NCI-H446 treated with DMSO at 0.1 percent for 48 hours (cell line): Measurements from ENCODE around the gene C10orf53.

Source experiments
- DNase-seq: peaks from one replicate; lab custom pipeline; 2025; lab: John Stamatoyannopoulos, UW

C10orf53 gene

DNA sequence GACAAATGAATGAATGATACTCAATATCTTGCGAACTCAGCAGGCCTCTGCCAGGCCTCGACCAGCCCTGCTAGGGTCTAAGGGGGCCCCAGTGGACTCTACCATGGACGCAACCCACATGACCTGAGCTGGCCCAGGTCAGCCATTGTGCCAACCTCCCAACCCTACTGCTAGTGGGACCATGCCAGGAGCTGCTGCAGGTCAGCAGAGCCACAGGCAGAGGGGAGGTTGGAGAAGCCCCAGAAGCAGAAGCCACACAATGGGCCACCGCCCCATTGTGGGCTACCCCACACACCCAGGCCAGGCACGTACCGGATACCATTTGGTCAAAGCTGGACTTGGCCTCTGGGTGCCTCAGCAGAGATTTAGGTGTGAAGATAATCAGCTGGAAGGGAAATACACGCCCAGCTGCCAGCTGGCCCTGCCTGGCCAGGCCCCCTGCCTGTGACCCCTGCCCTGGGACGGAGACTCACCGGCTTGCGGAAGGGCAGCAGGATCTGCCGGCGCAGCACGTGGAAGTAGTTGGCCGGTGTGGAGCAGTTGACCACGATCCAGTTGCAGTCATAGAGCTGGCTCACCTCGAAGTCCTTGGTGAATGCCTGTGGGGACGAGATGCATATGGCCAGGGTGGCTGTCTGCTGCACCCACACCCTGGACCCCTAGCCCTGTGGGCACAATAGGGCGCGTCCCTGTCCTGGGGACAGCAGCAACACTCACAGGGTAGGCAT is 58.2 kb downstream of the C10orf53 start:
- no peak for DNase-seq

DNA sequence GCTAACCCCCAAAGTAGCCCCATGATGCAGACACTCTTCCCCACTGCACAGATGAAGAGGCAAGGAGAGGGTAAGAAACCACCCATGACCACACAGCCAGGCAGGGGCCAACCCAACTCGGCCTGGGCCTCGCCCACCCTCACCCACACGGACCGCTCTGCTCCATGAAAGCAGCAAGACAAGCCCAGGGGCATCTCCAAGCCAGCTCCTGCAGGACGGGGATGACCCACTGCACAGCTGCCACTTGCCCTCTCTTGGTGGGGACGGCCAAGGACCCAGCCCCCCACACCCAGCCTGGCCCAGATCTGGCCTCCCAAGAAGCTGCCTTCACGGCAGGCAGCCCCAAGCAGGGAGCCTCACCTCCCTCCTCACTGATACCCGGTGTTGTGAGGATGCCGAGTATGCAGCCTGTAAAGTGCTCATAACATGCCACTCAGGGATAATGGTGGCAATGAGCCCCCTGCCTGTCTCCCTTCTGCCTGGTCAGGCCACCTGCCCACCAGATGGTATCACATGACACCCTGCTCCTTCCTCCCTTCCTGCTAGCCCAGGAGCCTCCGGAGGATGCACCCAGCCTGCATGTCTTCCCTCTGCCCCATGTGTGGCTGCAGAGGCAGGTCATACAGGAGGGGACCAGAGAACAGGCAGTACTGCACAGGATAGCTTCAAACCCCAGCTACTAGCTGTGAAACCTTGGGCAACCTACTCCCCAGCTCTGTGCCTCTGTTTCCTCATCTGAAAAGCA is 59.3 kb downstream of the C10orf53 start:
- DNase-seq = no peak

DNA sequence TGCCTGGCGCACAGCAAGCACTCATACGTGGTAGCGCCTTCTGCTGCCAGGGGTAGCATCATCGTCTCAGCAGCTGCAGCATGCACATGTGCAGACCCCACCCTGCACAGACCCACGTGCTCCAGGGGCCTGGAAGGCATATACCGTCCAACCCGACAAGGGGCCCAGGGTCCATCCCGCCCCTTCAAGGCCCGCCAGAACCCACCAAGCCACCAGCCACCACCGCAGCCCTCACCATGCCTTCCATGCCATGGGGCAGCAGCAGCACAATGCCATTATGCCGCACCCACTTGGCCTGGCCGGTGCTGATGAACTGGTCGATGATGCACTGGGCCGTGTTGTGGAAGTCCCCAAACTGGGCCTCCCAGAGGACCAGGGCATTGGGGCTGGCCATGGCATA is 60.0 kb downstream of the C10orf53 start:
- DNase-seq = no peak

- DNase-seq = no peak
These were observed 61.1 kb downstream of the C10orf53 start for GRCh38 chr10:49740346-49741107.

GRCh38 chr10:49741108-49741995 is 61.9 kb downstream of the C10orf53 start:
- DNase-seq = no peak

DNA sequence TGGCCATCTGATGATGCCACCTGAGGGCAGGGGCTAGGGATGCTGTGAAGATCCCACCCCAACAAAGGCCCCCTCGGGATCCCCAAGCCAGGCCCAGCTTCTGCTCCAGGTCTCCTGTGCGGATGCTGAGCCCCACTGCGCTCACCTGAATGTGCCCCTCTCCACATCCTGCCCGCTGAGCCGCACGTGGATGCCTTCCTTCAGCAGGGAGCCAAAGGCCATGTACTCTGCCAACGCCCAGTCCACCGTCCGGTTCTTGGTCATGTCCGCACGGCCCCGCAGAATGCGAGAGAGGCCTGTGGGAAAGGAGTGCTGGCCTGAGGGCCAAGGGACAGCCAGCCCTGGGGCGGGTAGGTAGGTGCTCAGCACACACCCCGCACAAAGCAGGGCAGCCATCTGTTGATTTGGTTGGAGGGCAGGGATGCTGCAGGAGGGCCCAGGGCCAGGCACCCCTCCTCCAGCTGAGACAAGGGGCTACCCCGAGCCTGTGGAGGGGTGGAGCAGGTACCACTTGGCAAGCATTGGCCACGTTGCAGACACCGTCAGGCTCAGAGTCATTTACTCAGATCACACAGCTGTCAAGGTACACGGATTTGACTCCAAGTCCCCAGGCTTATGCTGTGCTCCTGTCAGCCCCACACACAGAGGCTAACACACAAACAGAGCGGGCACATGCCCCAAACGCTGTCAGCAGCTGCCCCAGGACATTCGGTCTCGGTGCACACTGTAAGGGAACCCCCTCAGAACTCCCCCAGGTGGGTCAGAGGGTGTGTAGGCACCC is 63.4 kb downstream of the C10orf53 start:
- DNase-seq = no peak

DNA sequence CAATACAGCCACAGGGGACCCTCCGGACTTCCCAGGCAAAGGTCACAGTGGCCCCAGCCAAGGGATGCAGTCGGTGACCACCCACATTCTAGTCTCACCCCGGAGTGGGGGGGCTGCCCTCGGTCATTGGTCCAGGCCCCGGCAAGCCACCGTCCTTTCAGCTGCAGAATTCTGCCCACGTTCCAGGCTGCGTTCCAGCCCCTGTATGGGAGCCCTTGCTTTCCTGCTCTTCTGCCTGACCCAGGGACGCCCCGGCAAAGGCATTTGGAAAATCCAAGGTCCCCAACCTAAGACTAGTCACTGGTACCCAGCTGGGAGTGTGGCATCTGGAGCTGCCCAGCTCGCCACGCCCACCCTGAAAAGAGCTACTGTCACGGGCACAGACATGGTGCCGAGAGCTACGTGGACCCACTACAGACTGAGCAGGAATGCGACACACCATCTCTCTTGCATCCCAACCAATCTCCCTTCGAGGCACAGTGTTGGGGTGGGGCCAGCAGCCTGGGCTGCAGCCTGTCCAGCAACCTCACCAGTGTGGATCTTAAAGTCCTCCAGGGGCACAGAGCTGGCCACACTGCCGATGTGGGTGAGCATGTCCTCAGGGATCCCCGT is 64.1 kb downstream of the C10orf53 start:
- no peak for DNase-seq

- DNase-seq = no peak
These were observed 64.7 kb downstream of the C10orf53 start for GRCh38 chr10:49744091-49744685.

- DNase-seq = no peak
These were observed 65.6 kb downstream of the C10orf53 start for GRCh38 chr10:49744924-49745605.

DNA sequence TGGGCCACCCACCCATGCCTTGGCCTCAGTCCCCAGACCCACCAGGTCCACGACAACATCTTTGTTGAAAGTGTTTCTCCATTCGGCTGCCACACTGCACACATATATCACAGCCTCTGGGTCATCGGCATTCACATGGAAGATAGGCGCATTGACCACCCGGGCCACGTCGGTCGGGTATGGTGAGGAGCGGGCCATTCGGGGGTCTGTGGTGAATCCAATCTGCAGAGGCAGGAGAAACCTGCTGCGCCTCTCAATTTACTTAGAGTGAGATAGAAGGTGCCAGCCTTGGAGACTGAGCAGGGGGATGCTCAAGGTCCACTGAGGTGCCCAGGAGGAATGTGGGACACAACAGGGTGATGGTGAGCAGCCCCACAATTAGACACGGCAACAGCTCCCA is 66.3 kb downstream of the C10orf53 start:
- no peak for DNase-seq

- no peak for DNase-seq
These were observed 67.3 kb downstream of the C10orf53 start for GRCh38 chr10:49746626-49747302.
